Body of pancreas (tissue), 4 donors: Measurements from ENCODE around the gene GRIK1.

Source experiments
- POLR2A ChIP-seq, 3 donors: fragments of 450-650 bp; IDR thresholded peaks; one replicate each; pipeline ENCODE4 v1.6.1; 2016; ENCODE audit warnings: antibody characterized with exemption in 3 of 3, mild to moderate bottlenecking in 2 of 3
- TF ChIP-seq, protein P1 (sequence below), 7 experiments: fragments of 450-650 bp in 4 of 7; fragments of 200-600 bp in 3 of 7; sonication (generic) in 3 of 7; IDR thresholded peaks; one replicate each; pipeline ENCODE4 v1.5.1; 2016 to 2019; ENCODE audit warnings: antibody characterized with exemption in 7 of 7

DNA sequence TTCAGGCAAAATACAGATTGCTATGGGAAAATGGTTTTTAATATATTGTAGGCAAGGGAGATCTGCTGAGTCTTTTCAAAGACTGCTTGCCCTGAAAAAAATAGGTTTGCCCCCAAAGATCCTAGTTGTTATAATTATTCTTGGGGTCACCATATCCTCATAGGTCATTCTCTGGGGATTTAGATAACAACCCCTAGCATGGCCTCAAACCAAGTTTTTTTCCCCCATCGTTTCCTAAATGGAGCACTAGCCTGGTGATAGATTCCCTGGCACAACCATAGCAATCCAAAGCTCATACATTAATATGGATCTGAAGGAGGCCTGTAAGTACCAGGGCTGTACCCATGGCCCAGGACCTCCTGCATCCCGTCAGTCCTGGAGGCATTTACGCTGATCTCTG, 325.9 kb downstream of the GRIK1 start:
- TF ChIP-seq, protein P1, sequence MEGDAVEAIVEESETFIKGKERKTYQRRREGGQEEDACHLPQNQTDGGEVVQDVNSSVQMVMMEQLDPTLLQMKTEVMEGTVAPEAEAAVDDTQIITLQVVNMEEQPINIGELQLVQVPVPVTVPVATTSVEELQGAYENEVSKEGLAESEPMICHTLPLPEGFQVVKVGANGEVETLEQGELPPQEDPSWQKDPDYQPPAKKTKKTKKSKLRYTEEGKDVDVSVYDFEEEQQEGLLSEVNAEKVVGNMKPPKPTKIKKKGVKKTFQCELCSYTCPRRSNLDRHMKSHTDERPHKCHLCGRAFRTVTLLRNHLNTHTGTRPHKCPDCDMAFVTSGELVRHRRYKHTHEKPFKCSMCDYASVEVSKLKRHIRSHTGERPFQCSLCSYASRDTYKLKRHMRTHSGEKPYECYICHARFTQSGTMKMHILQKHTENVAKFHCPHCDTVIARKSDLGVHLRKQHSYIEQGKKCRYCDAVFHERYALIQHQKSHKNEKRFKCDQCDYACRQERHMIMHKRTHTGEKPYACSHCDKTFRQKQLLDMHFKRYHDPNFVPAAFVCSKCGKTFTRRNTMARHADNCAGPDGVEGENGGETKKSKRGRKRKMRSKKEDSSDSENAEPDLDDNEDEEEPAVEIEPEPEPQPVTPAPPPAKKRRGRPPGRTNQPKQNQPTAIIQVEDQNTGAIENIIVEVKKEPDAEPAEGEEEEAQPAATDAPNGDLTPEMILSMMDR (IDR thresholded peaks at IDR 0.05), result no peak
- no peak for TF ChIP-seq POLR2A (IDR thresholded peaks at IDR 0.05)
